K562 (cell line): ENCODE measurements around the gene KLHL8. TPM values are rescaled to one million over a fixed set of nuclear protein-coding genes. Genes with fewer than 3 reads are reported as not detected.

Experiments used
- ADNP ChIP-seq: fragments of 200-800 bp; sonication (Bioruptor generic); IDR thresholded peaks from 2 replicates; pipeline ENCODE4 v1.6.1; 2016; ENCODE audit warnings: missing genetic modification characterization, missing compliant biosample characterization
- BCOR ChIP-seq: fragments of 450-650 bp; IDR thresholded peaks from 2 replicates; pipeline ENCODE4 v1.6.1; 2016
- BMI1 ChIP-seq: fragments of 150-350 bp; IDR thresholded peaks from 2 replicates; pipeline ENCODE4 v1.6.1; 2014; ENCODE audit warnings: low read length
- CBX2 ChIP-seq: fragments of 200-600 bp; sonication (generic); IDR thresholded peaks from one replicate; pipeline ENCODE4 v1.6.1; 2012; ENCODE audit warnings: mild to moderate bottlenecking, low read length, inconsistent platforms; ENCODE audit not compliant: insufficient read depth, poor library complexity, severe bottlenecking
- CBX8 ChIP-seq: fragments of 200-600 bp; sonication (generic); IDR thresholded peaks from 2 replicates; pipeline ENCODE4 v1.6.1; 2012; ENCODE audit warnings: borderline replicate concordance, mixed run types, low read depth, mild to moderate bottlenecking, moderate library complexity, mixed read lengths, low read length, control low read depth, inconsistent platforms; ENCODE audit not compliant: poor library complexity, severe bottlenecking; ENCODE audit errors: extremely low read depth
- CREB5 ChIP-seq: fragments of 250-450 bp; sonication (Bioruptor Pico); IDR thresholded peaks from 2 replicates; pipeline ENCODE4 v1.5.0; 2020; ENCODE audit warnings: mild to moderate bottlenecking
- DIDO1 ChIP-seq: fragments of 450-650 bp; IDR thresholded peaks from 2 replicates; pipeline ENCODE4 v1.6.1; 2016; ENCODE audit warnings: low read depth, missing biosample characterization, missing genetic modification characterization
- ETV6 ChIP-seq, 3 experiments: fragments of 150-350 bp in 1 of 3; sonication (generic) in 1 of 3; formaldehyde crosslinking in 1 of 3; IDR thresholded peaks; 2 replicates each; pipeline versions ENCODE4 v1.6.1 to v1.8.0; 2014 to 2022; ENCODE audit warnings: borderline replicate concordance in 2 of 3, low read depth in 2 of 3, antibody characterized with exemption in 1 of 3, low read length in 1 of 3, mild to moderate bottlenecking in 1 of 3, missing genetic modification reagents in 1 of 3
- HEY1 ChIP-seq: fragments of 250-450 bp; sonication (Bioruptor Pico); IDR thresholded peaks from 2 replicates; pipeline ENCODE4 v1.5.0; 2020; ENCODE audit warnings: mild to moderate bottlenecking, moderate library complexity, borderline replicate concordance
- HNRNPLL ChIP-seq: fragments of 200-400 bp; formaldehyde crosslinking; IDR thresholded peaks from 2 replicates; pipeline ENCODE4 v1.6.1; 2017; ENCODE audit warnings: low read length, low read depth, mild to moderate bottlenecking; ENCODE audit not compliant: poor library complexity, severe bottlenecking
- NONO ChIP-seq, 2 experiments: fragments of 200-400 bp in 1 of 2; fragments of 450-650 bp in 1 of 2; formaldehyde crosslinking in 1 of 2; IDR thresholded peaks; 2 replicates each; pipeline ENCODE4 v1.6.1; 2017; ENCODE audit warnings: low read depth in 2 of 2, mild to moderate bottlenecking in 2 of 2, moderate library complexity in 2 of 2, low read length in 1 of 2
- PURB ChIP-seq: sonication (generic); formaldehyde crosslinking; IDR thresholded peaks from 2 replicates; pipeline ENCODE4 v1.9.0; 2021; ENCODE audit warnings: low read depth, mild to moderate bottlenecking, missing genetic modification reagents
- SAFB ChIP-seq: fragments of 200-400 bp; formaldehyde crosslinking; IDR thresholded peaks from 2 replicates; pipeline ENCODE4 v1.6.1; 2017; ENCODE audit warnings: low read depth, low read length, borderline replicate concordance
- SETDB1 ChIP-seq: IDR thresholded peaks from one replicate; pipeline ENCODE4 v1.6.1; 2012; ENCODE audit warnings: low read length, control low read depth, inconsistent platforms
- STAG1 ChIP-seq: sonication (generic); formaldehyde crosslinking; IDR thresholded peaks from 2 replicates; pipeline ENCODE4 v1.5.0; 2020; ENCODE audit warnings: missing genetic modification reagents, borderline replicate concordance
- TAF15 ChIP-seq: fragments of 200-400 bp; formaldehyde crosslinking; IDR thresholded peaks from 2 replicates; pipeline ENCODE4 v1.6.1; 2017; ENCODE audit warnings: mild to moderate bottlenecking, low read depth, low read length, moderate library complexity
- THRB ChIP-seq: fragments of 450-650 bp; formaldehyde crosslinking; conservative IDR thresholded peaks from 2 replicates; pipeline ENCODE4 v1.4.0; 2022; ENCODE audit warnings: mild to moderate bottlenecking, missing genetic modification characterization
- U2AF1 ChIP-seq: fragments of 200-400 bp; formaldehyde crosslinking; optimal IDR thresholded peaks from 2 replicates; pipeline ENCODE3; 2017; ENCODE audit warnings: mild to moderate bottlenecking, low read depth, low read length, moderate library complexity
- ZBTB26 ChIP-seq: fragments of 450-650 bp; formaldehyde crosslinking; IDR thresholded peaks from 2 replicates; pipeline ENCODE4 v1.4.0; 2022; ENCODE audit warnings: missing genetic modification characterization
- ZNF354B ChIP-seq: fragments of 250-450 bp; sonication (Bioruptor Pico); IDR thresholded peaks from 2 replicates; pipeline ENCODE4 v1.4.0; 2020
- polyA plus RNA-seq, 8 experiments: library from polyadenylated mRNA; depleted of rRNA in 4 of 8; stranded (reverse) in 5 of 8; unstranded in 3 of 8; fragments of >200 nt; fragmentation: Nextera tagmentation in 2 of 8; fragmentation: Illumina TruSeq in 1 of 8; extraction: Ambion mirVana in 2 of 8; extraction: Trizol in 1 of 8; gene quantifications; 2 replicates each; pipeline versions ENCODE4 v1.2.1 to v1.2.3, GENCODE V29; 2011 to 2014; ENCODE audit warnings: inconsistent platforms in 1 of 8, missing spikeins in 1 of 8
- total RNA-seq, 7 experiments: library from RNA; depleted of rRNA in 6 of 7; stranded (reverse); fragments of >200 nt in 6 of 7; fragmentation: Illumina TruSeq in 2 of 7; extraction: Trizol in 2 of 7; gene quantifications; 2 replicates each; pipeline versions ENCODE4 v1.2.1 to v1.2.3, GENCODE V29; 2011 to 2021; ENCODE audit warnings: low replicate concordance in 1 of 7

KLHL8 gene
- total and polyA plus RNA-seq, 9 of the 15 experiments (the other 6 are each of a cell fraction or from before 2014, with no cell fraction given), result 8.7 to 25.3 (median 15.7) TPM

- TF ChIP-seq CBX2 (no peak), ZBTB26 (CRISPR knock-in tag) (no peak; the same call in 1 of the 2 replicates), CREB5 (CRISPR knock-in tag) (no peak), ETV6 (IDR thresholded peaks at IDR 0.05; ENCODE audit: borderline replicate concordance in 1 of 2, low read depth in 2 of 2, low read length in 1 of 2) (no peak), ETV6 (CRISPR knock-in tag; IDR thresholded peaks at IDR 0.05; ENCODE audit: borderline replicate concordance) (no peak), SETDB1 (no peak), BCOR (no peak; the same call in 1 of the 2 replicates), TAF15 (no peak), THRB (CRISPR knock-in tag) (no peak), BMI1 (no peak), U2AF1 (no peak), PURB (CRISPR knock-in tag) (no peak), CBX8 (no peak), SAFB (no peak), HNRNPLL (peak; percentile 72), NONO (IDR thresholded peaks at IDR 0.05; ENCODE audit: low read depth in 2 of 2, low read length in 1 of 2) (peak; percentile 41 to 49; a peak in 1 of 4 replicates), DIDO1 (tag) (no peak), STAG1 (no peak), ZNF354B (CRISPR knock-in tag) (no peak), ADNP (tag) (no peak), HEY1 (CRISPR knock-in tag) (no peak)
Observed at GRCh38 chr4:87220094-87220822, at the start of gene KLHL8 (continued).
